IMR-90 (cell line): ENCODE measurements around the gene EML4. TPM values are rescaled to one million over a fixed set of nuclear protein-coding genes. Genes with fewer than 3 reads are reported as not detected.

Experiments
- ATAC-seq: fragments of 200-7000 bp; cut with Tn5 transposase; 2 replicates; pipeline ENCODE4 v1.9.1; 2020; ENCODE audit warnings: low read depth, mild to moderate bottlenecking, moderate library complexity
- BruUV-seq: library from RNA; stranded (reverse); fragments of 400-500 nt; replicated peaks from 2 replicates; lab custom pipeline; 2021; lab: Mats Ljungman, UMichigan
- CTCF ChIA-PET: fragments of 300-600 bp; formaldehyde crosslinking; extraction: SDS; loops from one replicate; lab custom pipeline; 2021; ENCODE audit warnings: antibody characterized with exemption; lab: Yijun Ruan, JAX
- POLR2A ChIA-PET: fragments of 300-600 bp; sonication (Branson Sonifier 250); formaldehyde crosslinking; loops from one replicate; lab custom pipeline; 2022; ENCODE audit warnings: antibody characterized with exemption; ENCODE audit not compliant: unreplicated experiment; lab: Charles Lee
- DNase-seq: peaks from one replicate; pipeline ENCODE4 v3.0.0; 2013
- H2AFZ ChIP-seq: replicated peaks from 2 replicates; pipeline ENCODE3; 2013; ENCODE audit warnings: low read length, mild to moderate bottlenecking; ENCODE audit not compliant: poor library complexity
- H2AK5ac ChIP-seq: 2 replicates; pipeline ENCODE4 v1.6.1; 2013; ENCODE audit warnings: low read depth, low read length, inconsistent platforms
- H2AK9ac ChIP-seq: replicated peaks from 2 replicates; pipeline ENCODE3; 2013; ENCODE audit warnings: mild to moderate bottlenecking, low read depth, low read length, moderate library complexity; ENCODE audit not compliant: poor library complexity
- H2BK120ac ChIP-seq: 2 replicates; pipeline ENCODE4 v1.6.1; 2013; ENCODE audit warnings: low read depth, low read length, inconsistent platforms
- H2BK15ac ChIP-seq: 3 replicates; pipeline ENCODE4 v1.6.1; 2013; ENCODE audit warnings: low read depth, low read length, inconsistent platforms
- H2BK20ac ChIP-seq: 2 replicates; pipeline ENCODE4 v1.6.1; 2013; ENCODE audit warnings: low read depth, mild to moderate bottlenecking, inconsistent platforms, low read length, moderate library complexity
- H2BK5ac ChIP-seq: 2 replicates; pipeline ENCODE4 v1.6.1; 2013; ENCODE audit warnings: mild to moderate bottlenecking, low read depth, low read length, inconsistent platforms; ENCODE audit not compliant: poor library complexity, severe bottlenecking
- H3K14ac ChIP-seq: replicated peaks from 2 replicates; pipeline ENCODE4 v1.6.1; 2013; ENCODE audit warnings: low read depth, low read length, inconsistent platforms
- H3K18ac ChIP-seq: 2 replicates; pipeline ENCODE4 v1.6.1; 2013; ENCODE audit warnings: low read depth, low read length, control low read depth
- H3K23ac ChIP-seq: 2 replicates; pipeline ENCODE4 v1.6.1; 2013; ENCODE audit warnings: low read depth, low read length, inconsistent platforms
- H3K27ac ChIP-seq: 2 replicates; pipeline ENCODE4 v1.5.1; 2013; ENCODE audit warnings: mild to moderate bottlenecking, control low read depth, low read length; ENCODE audit not compliant: insufficient read depth
- H3K27me3 ChIP-seq: 2 replicates; pipeline ENCODE4 v1.6.1; 2013; ENCODE audit warnings: low read length; ENCODE audit not compliant: control insufficient read depth, insufficient read depth
- H3K36me3 ChIP-seq: 2 replicates; pipeline ENCODE4 v1.6.1; 2013; ENCODE audit warnings: low read length, mixed read lengths; ENCODE audit not compliant: control insufficient read depth, insufficient read depth
- H3K4ac ChIP-seq: 2 replicates; pipeline ENCODE4 v1.6.1; 2013; ENCODE audit warnings: low read depth, low read length, inconsistent platforms
- H3K4me1 ChIP-seq: 2 replicates; pipeline ENCODE4 v1.6.1; 2013; ENCODE audit warnings: low read length, mixed read lengths; ENCODE audit not compliant: control insufficient read depth, insufficient read depth
- H3K4me2 ChIP-seq: 2 replicates; pipeline ENCODE4 v1.6.1; 2013; ENCODE audit warnings: low read depth, mild to moderate bottlenecking, control low read depth, low read length, moderate library complexity
- H3K4me3 ChIP-seq: 2 replicates; pipeline ENCODE4 v1.5.1; 2013; ENCODE audit warnings: low read depth, mild to moderate bottlenecking, control low read depth, low read length, moderate library complexity; ENCODE audit not compliant: insufficient read depth
- H3K56ac ChIP-seq: 2 replicates; pipeline ENCODE4 v1.6.1; 2013; ENCODE audit warnings: low read length, inconsistent platforms; ENCODE audit not compliant: insufficient read depth; ENCODE audit errors: extremely low read depth
- H3K79me1 ChIP-seq, 2 experiments: 2 replicates each; pipeline ENCODE4 v1.6.1; 2013; ENCODE audit warnings: low read length in 2 of 2, inconsistent platforms in 1 of 2, low read depth in 1 of 2
- H3K9ac ChIP-seq: 2 replicates; pipeline ENCODE4 v1.6.1; 2013; ENCODE audit warnings: low read depth, low read length, control low read depth
- H3K9me1 ChIP-seq: 2 replicates; pipeline ENCODE4 v1.6.1; 2013; ENCODE audit warnings: low read length, inconsistent platforms; ENCODE audit not compliant: insufficient read depth
- H3K9me3 ChIP-seq: 2 replicates; pipeline ENCODE4 v1.6.1; 2013; ENCODE audit warnings: low read length; ENCODE audit not compliant: control insufficient read depth, insufficient read depth
- H4K20me1 ChIP-seq: 2 replicates; pipeline ENCODE4 v1.6.1; 2013; ENCODE audit warnings: low read length, inconsistent platforms; ENCODE audit not compliant: insufficient read depth
- H4K5ac ChIP-seq: 2 replicates; pipeline ENCODE4 v1.6.1; 2013; ENCODE audit warnings: mild to moderate bottlenecking, low read depth, low read length, control low read depth
- H4K8ac ChIP-seq, 2 experiments: 2 replicates each; pipeline ENCODE4 v1.6.1; 2013; ENCODE audit warnings: low read depth in 2 of 2, low read length in 2 of 2, control low read depth in 1 of 2, inconsistent platforms in 1 of 2
- H4K91ac ChIP-seq: 2 replicates; pipeline ENCODE4 v1.6.1; 2013; ENCODE audit warnings: low read depth, low read length, inconsistent platforms; ENCODE audit not compliant: insufficient read depth
- BHLHE40 ChIP-seq: fragments of 150-350 bp; IDR thresholded peaks from 2 replicates; pipeline ENCODE4 v1.6.1; 2016; ENCODE audit warnings: mild to moderate bottlenecking, low read depth, low read length
- CEBPB ChIP-seq: IDR thresholded peaks from 2 replicates; pipeline ENCODE4 v1.6.1; 2012; ENCODE audit warnings: low read depth, low read length, improper control_type of control experiment
- CTCF ChIP-seq: conservative IDR thresholded peaks from 2 replicates; pipeline ENCODE4 v1.5.1; 2012; ENCODE audit warnings: mild to moderate bottlenecking, low read depth, low read length, improper control_type of control experiment
- ELK1 ChIP-seq: fragments of 150-350 bp; IDR thresholded peaks from 2 replicates; pipeline ENCODE4 v1.6.1; 2016; ENCODE audit warnings: low read depth, mild to moderate bottlenecking, low read length, moderate library complexity, borderline replicate concordance
- FOS ChIP-seq: fragments of 150-350 bp; IDR thresholded peaks from 2 replicates; pipeline ENCODE4 v1.6.1; 2016; ENCODE audit warnings: low read depth, low read length
- MXI1 ChIP-seq: IDR thresholded peaks from 2 replicates; pipeline ENCODE4 v1.6.1; 2012; ENCODE audit warnings: low read depth, mild to moderate bottlenecking, low read length, moderate library complexity, borderline replicate concordance
- POLR2A ChIP-seq: IDR thresholded peaks from 2 replicates; pipeline ENCODE4 v1.6.1; 2012; ENCODE audit warnings: mild to moderate bottlenecking, low read depth, low read length
- RAD21 ChIP-seq: IDR thresholded peaks from 2 replicates; pipeline ENCODE4 v1.6.1; 2012; ENCODE audit warnings: low read length, improper control_type of control experiment
- RFX5 ChIP-seq: IDR thresholded peaks from 2 replicates; pipeline ENCODE4 v1.8.0; 2012; ENCODE audit warnings: low read depth, mild to moderate bottlenecking, low read length, moderate library complexity
- SMC3 ChIP-seq: fragments of 150-350 bp; IDR thresholded peaks from 2 replicates; pipeline ENCODE4 v1.6.1; 2016; ENCODE audit warnings: low read depth, mild to moderate bottlenecking, antibody characterized with exemption, low read length, moderate library complexity
- WGBS, 2 experiments: methylation state at CpG; one replicate each; pipeline versions ENCODE4 v1.1.5 to v1.1.7; 2013; ENCODE audit warnings: missing lambda C conversion rate in 2 of 2; ENCODE audit not compliant: insufficient read length in 1 of 2; ENCODE audit errors: extremely low coverage in 2 of 2; 5-methylcytosine and 5-hydroxymethylcytosine counted together
- dilution Hi-C: fragments of 300-500 bp; cut with HindIII; formaldehyde crosslinking; loops from one replicate; pipeline ENCODE4 v1.14.3; 2018; ENCODE audit warnings: low sequenced_read_pairs; ENCODE audit not compliant: unreplicated experiment
- in situ Hi-C: fragments of 300-500 bp; cut with MboI; formaldehyde crosslinking; loops from 3 replicates; pipeline ENCODE4 v1.14.3; 2019; ENCODE audit warnings: low sequenced_read_pairs, inconsistent platforms, mixed read lengths
- intact Hi-C: fragments of 100-400 bp; cut with micrococcal nuclease; formaldehyde crosslinking; loops from 2 replicates; pipeline ENCODE4 v1.10.0; 2022
- polyA plus RNA-seq, 3 experiments: library from polyadenylated mRNA; depleted of rRNA; stranded (reverse); fragments of >200 nt; gene quantifications; 2 replicates each; pipeline ENCODE4 v1.2.3, GENCODE V29; 2012; ENCODE audit warnings: low replicate concordance in 1 of 3
- total RNA-seq: library from RNA; depleted of rRNA; stranded (reverse); fragments of >200 nt; gene quantifications from 2 replicates; pipeline ENCODE4 v1.2.3, GENCODE V29; 2012

Gene EML4
- total and polyA plus RNA-seq, 2 of the 4 experiments (the other 2 are of a cell fraction), result 29.7 to 73.7 TPM

GRCh38 chr2:42350434-42351063 is 181.4 kb downstream of the EML4 start:
- no peak overlapping the region for H2BK15ac ChIP-seq
- TSS peak; percentile 91 for BruUV-seq
- intact Hi-C loops, result no loop called here
- H3K9me1 ChIP-seq, result peaks cover 10% of the 10 kb centered on the region; the same call in 1 of the 2 replicates
- 70% methylated on average over 2 of the region's 3 CpGs; no CpG with 5 or more reads in 1 of the 2 experiments for WGBS, 2 experiments
- H2BK5ac ChIP-seq, result no peak overlapping the region
- no peak overlapping the region for H4K91ac ChIP-seq
- no peak overlapping the region for H2BK120ac ChIP-seq
- ChIA-PET CTCF (no interaction called here), POLR2A (no interaction called here)
- H2AK5ac ChIP-seq, result no peak overlapping the region
- H3K4me1 ChIP-seq, result no peaks in the 10 kb centered on the region
- no peak overlapping the region for H3K9ac ChIP-seq
- H2BK20ac ChIP-seq, result no peak overlapping the region
- H4K5ac ChIP-seq, result no peak overlapping the region
- H3K79me1 ChIP-seq, result peaks cover 24 to 69% of the 10 kb centered on the region in 2 experiments; a peak in 3 of 4 replicates
- no peak overlapping the region for H3K14ac ChIP-seq
- H4K8ac ChIP-seq, result no peak overlapping the region
- TF ChIP-seq ELK1 (no peak), SMC3 (no peak), RAD21 (no peak), CEBPB (no peak), BHLHE40 (no peak), CTCF (no peak), POLR2A (no peak), FOS (no peak), RFX5 (no peak), MXI1 (no peak)
- H2AK9ac ChIP-seq, result no peak overlapping the region
- peaks cover 9% of the 10 kb centered on the region for H3K36me3 ChIP-seq
- H3K4ac ChIP-seq, result no peak overlapping the region
- H3K56ac ChIP-seq, result no peak overlapping the region
- H3K4me2 ChIP-seq, result no peak overlapping the region
- DNase-seq (no peak), ATAC-seq (no peak)
- in situ Hi-C loops, result no loop called here
- H3K27ac ChIP-seq, result no peak overlapping the region
- no peaks in the 10 kb centered on the region for H3K27me3 ChIP-seq
- no peak overlapping the region for H2AFZ ChIP-seq
- no peaks in the 10 kb centered on the region for H3K9me3 ChIP-seq
- no peak overlapping the region for H3K18ac ChIP-seq
- H4K20me1 ChIP-seq, result peaks cover 28% of the 10 kb centered on the region; the same call in 1 of the 2 replicates
- dilution Hi-C loops, result no loop called here
- H3K4me3 ChIP-seq, result no peak overlapping the region
- no peak overlapping the region for H3K23ac ChIP-seq
